ENCODE measurements around the gene KRTAP1-4.

The KRTAP1-4 gene

GRCh38 chr17:40996829-40997228 lies 33.2 kb downstream of the KRTAP1-4 start:
- no peak overlapping the region for H3K9ac ChIP-seq (ENCODE audit: insufficient read length, low read depth)
- peaks cover 2% of the 10 kb centered on the region for H3K4me1 ChIP-seq (ENCODE audit: insufficient read depth, insufficient read length)
- TF ChIP-seq ZNF274 (IDR thresholded peaks at IDR 0.05; ENCODE audit: low read depth, low read length) (no peak), SUZ12 (IDR thresholded peaks at IDR 0.05; ENCODE audit: extremely low read depth, insufficient read depth, insufficient read length) (no peak), YY1 (IDR thresholded peaks at IDR 0.05; ENCODE audit: insufficient read depth, insufficient read length) (no peak)
- no peaks in the 10 kb centered on the region for H3K27me3 ChIP-seq (ENCODE audit: insufficient read depth, insufficient read length)
- DNase-seq (ENCODE audit: low read depth, low spot score) = no peak
- H3K4me3 ChIP-seq (ENCODE audit: insufficient read length, low read depth) = no peak overlapping the region
- no peaks in the 10 kb centered on the region for H3K9me3 ChIP-seq (ENCODE audit: insufficient read depth, low read length)
- no peaks in the 10 kb centered on the region for H3K36me3 ChIP-seq (ENCODE audit: insufficient read depth, insufficient read length, low read length)

- peaks cover 4% of the 10 kb centered on the region; the same call in 1 of the 2 replicates for H3K9me3 ChIP-seq (ENCODE audit: insufficient read depth, low read length)
- H3K36me3 ChIP-seq (ENCODE audit: insufficient read depth, insufficient read length, low read length) = no peaks in the 10 kb centered on the region
- no peak for DNase-seq (ENCODE audit: low read depth, low spot score)
- H3K4me1 ChIP-seq (ENCODE audit: insufficient read depth, insufficient read length) = peaks cover 2% of the 10 kb centered on the region
- no peaks in the 10 kb centered on the region for H3K27me3 ChIP-seq (ENCODE audit: insufficient read depth, insufficient read length)
- TF ChIP-seq SUZ12 (IDR thresholded peaks at IDR 0.05; ENCODE audit: extremely low read depth, insufficient read depth, insufficient read length) = no peak
- no peak for TF ChIP-seq YY1 (IDR thresholded peaks at IDR 0.05; ENCODE audit: insufficient read depth, insufficient read length)
- TF ChIP-seq ZNF274 (IDR thresholded peaks at IDR 0.05; ENCODE audit: low read depth, low read length) = no peak
- no peak overlapping the region for H3K4me3 ChIP-seq (ENCODE audit: insufficient read length, low read depth)
- H3K9ac ChIP-seq (ENCODE audit: insufficient read length, low read depth) = no peak overlapping the region
Observed at GRCh38 chr17:40995116-40995515, 34.9 kb downstream of the KRTAP1-4 start.

- TF ChIP-seq ZNF274 (IDR thresholded peaks at IDR 0.05; ENCODE audit: low read depth, low read length) (no peak), SUZ12 (IDR thresholded peaks at IDR 0.05; ENCODE audit: extremely low read depth, insufficient read depth, insufficient read length) (no peak), YY1 (IDR thresholded peaks at IDR 0.05; ENCODE audit: insufficient read depth, insufficient read length) (no peak)
- H3K9me3 ChIP-seq (ENCODE audit: insufficient read depth, low read length) = peaks cover 4% of the 10 kb centered on the region; the same call in 1 of the 2 replicates
- no peak within 1 kb of the TSS for H3K4me3 ChIP-seq (ENCODE audit: insufficient read length, low read depth)
- no peaks in the 10 kb centered on the region for H3K27me3 ChIP-seq (ENCODE audit: insufficient read depth, insufficient read length)
- no peaks in the 10 kb centered on the region for H3K36me3 ChIP-seq (ENCODE audit: insufficient read depth, insufficient read length, low read length)
- H3K4me1 ChIP-seq (ENCODE audit: insufficient read depth, insufficient read length) = peaks cover 2% of the 10 kb centered on the region
- DNase-seq (ENCODE audit: low read depth, low spot score) = no peak
- no peak within 1 kb of the TSS for H3K9ac ChIP-seq (ENCODE audit: insufficient read length, low read depth)
Observed at GRCh38 chr17:40993839-40994238, 36.2 kb downstream of the KRTAP1-4 start, which contains the start of gene KRTAP3-3. Gene KRTAP3-3 (minus strand): TSS chr17:40994164. CDS start chr17:40994097, 67 bp downstream.

GRCh38 chr17:40993084-40993483 lies 36.9 kb downstream of the KRTAP1-4 start:
- Histone ChIP-seq H3K9me3 (ENCODE audit: insufficient read depth, low read length) (peaks cover 4% of the 10 kb centered on the region; the same call in 1 of the 2 replicates), H3K4me1 (ENCODE audit: insufficient read depth, insufficient read length) (peaks cover 2% of the 10 kb centered on the region), H3K27me3 (ENCODE audit: insufficient read depth, insufficient read length) (no peaks in the 10 kb centered on the region), H3K36me3 (ENCODE audit: insufficient read depth, insufficient read length, low read length) (no peaks in the 10 kb centered on the region), H3K4me3 (ENCODE audit: insufficient read length, low read depth) (no peak overlapping the region), H3K9ac (ENCODE audit: insufficient read length, low read depth) (no peak overlapping the region)
- TF ChIP-seq YY1 (IDR thresholded peaks at IDR 0.05; ENCODE audit: insufficient read depth, insufficient read length) (no peak), ZNF274 (IDR thresholded peaks at IDR 0.05; ENCODE audit: low read depth, low read length) (no peak), SUZ12 (IDR thresholded peaks at IDR 0.05; ENCODE audit: extremely low read depth, insufficient read depth, insufficient read length) (no peak)
- no peak for DNase-seq (ENCODE audit: low read depth, low spot score)

GRCh38 chr17:40992666-40993065 lies 37.3 kb downstream of the KRTAP1-4 start:
- TF ChIP-seq YY1 (IDR thresholded peaks at IDR 0.05; ENCODE audit: insufficient read depth, insufficient read length) = no peak
- no peak for TF ChIP-seq ZNF274 (IDR thresholded peaks at IDR 0.05; ENCODE audit: low read depth, low read length)
- TF ChIP-seq SUZ12 (IDR thresholded peaks at IDR 0.05; ENCODE audit: extremely low read depth, insufficient read depth, insufficient read length) = no peak
- H3K9me3 ChIP-seq (ENCODE audit: insufficient read depth, low read length) = peaks cover 4% of the 10 kb centered on the region; the same call in 1 of the 2 replicates
- H3K27me3 ChIP-seq (ENCODE audit: insufficient read depth, insufficient read length) = no peaks in the 10 kb centered on the region
- H3K4me3 ChIP-seq (ENCODE audit: insufficient read length, low read depth) = no peak overlapping the region
- no peak for DNase-seq (ENCODE audit: low read depth, low spot score)
- peaks cover 2% of the 10 kb centered on the region for H3K4me1 ChIP-seq (ENCODE audit: insufficient read depth, insufficient read length)
- H3K36me3 ChIP-seq (ENCODE audit: insufficient read depth, insufficient read length, low read length) = no peaks in the 10 kb centered on the region
- no peak overlapping the region for H3K9ac ChIP-seq (ENCODE audit: insufficient read length, low read depth)

- Histone ChIP-seq H3K4me3 (ENCODE audit: insufficient read length, low read depth) (no peak overlapping the region), H3K36me3 (ENCODE audit: insufficient read depth, insufficient read length, low read length) (no peaks in the 10 kb centered on the region), H3K9me3 (ENCODE audit: insufficient read depth, low read length) (peaks cover 4% of the 10 kb centered on the region; the same call in 1 of the 2 replicates), H3K4me1 (ENCODE audit: insufficient read depth, insufficient read length) (no peaks in the 10 kb centered on the region), H3K27me3 (ENCODE audit: insufficient read depth, insufficient read length) (no peaks in the 10 kb centered on the region), H3K9ac (ENCODE audit: insufficient read length, low read depth) (no peak overlapping the region)
- DNase-seq (ENCODE audit: low read depth, low spot score) = no peak
- no peak for TF ChIP-seq ZNF274 (IDR thresholded peaks at IDR 0.05; ENCODE audit: low read depth, low read length)
- no peak for TF ChIP-seq YY1 (IDR thresholded peaks at IDR 0.05; ENCODE audit: insufficient read depth, insufficient read length)
- no peak for TF ChIP-seq SUZ12 (IDR thresholded peaks at IDR 0.05; ENCODE audit: extremely low read depth, insufficient read depth, insufficient read length)
Observed at GRCh38 chr17:40986920-40987319, 43.1 kb downstream of the KRTAP1-4 start.

GRCh38 chr17:40984226-40984625 lies 45.8 kb downstream of the KRTAP1-4 start, which contains the start of gene KRT40:
Gene KRT40 (minus strand): TSS chr17:40984326. CDS start chr17:40984273, 53 bp downstream.
- DNase-seq (ENCODE audit: low read depth, low spot score) = no peak
- H3K9me3 ChIP-seq (ENCODE audit: insufficient read depth, low read length) = no peaks in the 10 kb centered on the region
- peaks cover 3% of the 10 kb centered on the region for H3K4me1 ChIP-seq (ENCODE audit: insufficient read depth, insufficient read length)
- TF ChIP-seq YY1 (IDR thresholded peaks at IDR 0.05; ENCODE audit: insufficient read depth, insufficient read length) = no peak
- no peak for TF ChIP-seq SUZ12 (IDR thresholded peaks at IDR 0.05; ENCODE audit: extremely low read depth, insufficient read depth, insufficient read length)
- no peak for TF ChIP-seq ZNF274 (IDR thresholded peaks at IDR 0.05; ENCODE audit: low read depth, low read length)
- no peaks in the 10 kb centered on the region for H3K27me3 ChIP-seq (ENCODE audit: insufficient read depth, insufficient read length)
- H3K9ac ChIP-seq (ENCODE audit: insufficient read length, low read depth) = no peak within 1 kb of the TSS
- no peak within 1 kb of the TSS for H3K4me3 ChIP-seq (ENCODE audit: insufficient read length, low read depth)
- no peaks in the 10 kb centered on the region for H3K36me3 ChIP-seq (ENCODE audit: insufficient read depth, insufficient read length, low read length)
